NOMO-1 (cell line): ENCODE results near the gene WDR13.
"Not testable (repeated sequence)": the region's sequence is repeated elsewhere in the genome, so short reads cannot be mapped to it uniquely, and the experiment has no call there.

Experiments
- DNase-seq, 2 experiments: peaks; one replicate each; lab custom pipeline; 2025; ENCODE audit not compliant: unreplicated experiment in 2 of 2; lab: John Stamatoyannopoulos, UW

WDR13 gene

DNA sequence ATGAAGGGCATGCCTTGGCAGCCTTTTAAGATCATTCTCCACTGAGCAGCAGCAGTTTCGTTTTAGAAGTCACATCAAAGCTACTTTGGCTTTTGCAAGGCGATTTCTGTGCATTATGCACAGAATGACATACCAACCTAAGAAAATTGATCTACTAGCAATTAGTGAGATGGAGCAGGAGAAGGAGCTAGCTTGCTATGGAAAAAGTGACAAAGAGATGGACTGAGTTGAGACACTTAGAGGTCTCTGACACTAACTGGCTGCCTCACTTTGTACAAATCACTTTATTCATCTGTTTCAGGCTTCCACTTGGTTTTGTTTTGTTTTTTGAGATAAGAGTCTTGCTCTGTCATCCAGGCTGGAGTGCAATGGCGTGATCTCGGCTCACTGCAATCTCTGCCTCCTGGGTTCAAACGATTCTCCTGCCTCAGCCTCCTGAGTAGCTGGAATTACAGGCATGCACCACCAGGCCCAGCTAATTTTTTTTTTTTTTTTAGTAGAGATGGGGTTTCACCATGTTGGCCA is 54.8 kb downstream of the WDR13 start:
- DNase-seq = not testable (repeated sequence)

DNA sequence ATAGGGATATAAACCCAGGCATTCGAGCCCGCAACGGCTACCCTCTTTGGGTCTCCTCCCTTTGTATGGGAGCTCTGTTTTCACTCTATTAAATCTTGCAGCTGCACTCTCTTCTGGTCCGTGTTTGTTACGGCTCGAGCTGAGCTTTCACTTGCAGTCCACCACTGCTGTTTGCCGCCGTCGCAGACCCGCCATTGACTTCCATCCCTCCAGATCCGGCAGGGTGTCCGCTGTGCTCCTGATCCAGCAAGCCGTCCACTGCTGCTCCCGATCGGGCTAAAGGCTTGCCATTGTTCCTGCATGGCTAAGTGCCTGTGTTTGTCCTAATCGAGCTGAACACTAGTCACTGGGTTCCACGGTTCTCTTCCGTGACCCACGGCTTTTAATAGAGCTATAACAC is 57.5 kb downstream of the WDR13 start:
- not testable (repeated sequence) for DNase-seq
